Endothelial cell (in vitro differentiated cells): ENCODE results near the gene C13orf46. TPM values are rescaled to one million over a fixed set of nuclear protein-coding genes. Genes with fewer than 3 reads are reported as not detected.

Source experiments
- DNase-seq: peaks from one replicate; pipeline ENCODE4 v3.0.0; 2021; ENCODE audit warnings: low spot score
- H3K27ac Mint-ChIP-seq: one replicate; pipeline ENCODE4 v1.8.0; 2021; ENCODE audit warnings: mixed read lengths, inconsistent platforms; ENCODE audit not compliant: unreplicated experiment
- H3K27me3 Mint-ChIP-seq: one replicate; pipeline ENCODE4 v1.8.0; 2021; ENCODE audit warnings: mild to moderate bottlenecking, moderate library complexity, mixed read lengths, inconsistent platforms; ENCODE audit not compliant: unreplicated experiment
- H3K36me3 Mint-ChIP-seq: one replicate; pipeline ENCODE4 v1.8.0; 2021; ENCODE audit warnings: mild to moderate bottlenecking, low read depth, mixed read lengths, inconsistent platforms; ENCODE audit not compliant: unreplicated experiment
- H3K4me1 Mint-ChIP-seq: one replicate; pipeline ENCODE4 v1.8.0; 2021; ENCODE audit warnings: mild to moderate bottlenecking, mixed read lengths, inconsistent platforms; ENCODE audit not compliant: unreplicated experiment
- H3K4me3 Mint-ChIP-seq: one replicate; pipeline ENCODE4 v1.8.0; 2021; ENCODE audit warnings: mild to moderate bottlenecking, mixed read lengths, inconsistent platforms; ENCODE audit not compliant: unreplicated experiment
- H3K9me3 Mint-ChIP-seq: one replicate; pipeline ENCODE4 v1.8.0; 2021; ENCODE audit warnings: mixed read lengths, inconsistent platforms; ENCODE audit not compliant: unreplicated experiment
- CTCF ChIP-seq: fragments of 200-600 bp; sonication (generic); IDR thresholded peaks from one replicate; pipeline ENCODE4 v1.5.0; 2021; ENCODE audit warnings: antibody characterized with exemption; ENCODE audit not compliant: unreplicated experiment
- total RNA-seq: library from RNA; stranded (reverse); fragmentation: NEBNext Ultra II Directional; extraction: Animal tissue kit (Norgen Biotek cat#: 25700); gene quantifications from one replicate; pipeline ENCODE4 v1.2.1, GENCODE V29; 2021; ENCODE audit not compliant: unreplicated experiment

Gene C13orf46
- total RNA-seq, 1 donor from 2014 or later: 1.5 TPM

- peaks cover 23% of the 10 kb centered on the region for H3K4me1 Mint-ChIP-seq
Measured at GRCh38 chr13:113936166-113936965, 37.5 kb downstream of the C13orf46 start.

GRCh38 chr13:113935001-113935844, 38.7 kb downstream of the C13orf46 start:
- peak overlapping the region; percentile 84 for H3K27ac Mint-ChIP-seq
- peaks cover 23% of the 10 kb centered on the region for H3K4me1 Mint-ChIP-seq
- no peak overlapping the region for H3K4me3 Mint-ChIP-seq
- H3K27me3 Mint-ChIP-seq: peaks cover 2% of the 10 kb centered on the region
- TF ChIP-seq CTCF: no peak
- DNase-seq: no peak
- H3K36me3 Mint-ChIP-seq: no peaks in the 10 kb centered on the region
- H3K9me3 Mint-ChIP-seq: no peaks in the 10 kb centered on the region

More at GRCh38 chr13:113936166-113936965, 37.5 kb downstream of the C13orf46 start:
- Mint-ChIP-seq H3K27ac (no peak overlapping the region), H3K4me3 (no peak overlapping the region), H3K36me3 (no peaks in the 10 kb centered on the region), H3K27me3 (peaks cover 2% of the 10 kb centered on the region), H3K9me3 (no peaks in the 10 kb centered on the region)
- no peak for TF ChIP-seq CTCF
- no peak for DNase-seq

GRCh38 chr13:113934576-113934975, 39.3 kb downstream of the C13orf46 start:
- no peak for DNase-seq
- Mint-ChIP-seq H3K36me3 (no peaks in the 10 kb centered on the region), H3K27me3 (peaks cover 2% of the 10 kb centered on the region), H3K4me3 (no peak overlapping the region), H3K27ac (no peak overlapping the region), H3K9me3 (no peaks in the 10 kb centered on the region), H3K4me1 (peaks cover 23% of the 10 kb centered on the region)
- no peak for TF ChIP-seq CTCF

GRCh38 chr13:113933901-113934300, 40.0 kb downstream of the C13orf46 start:
- Mint-ChIP-seq H3K4me3 (no peak overlapping the region), H3K9me3 (no peaks in the 10 kb centered on the region), H3K27ac (peak overlapping the region; percentile 42), H3K36me3 (no peaks in the 10 kb centered on the region), H3K4me1 (peaks cover 23% of the 10 kb centered on the region), H3K27me3 (peaks cover 2% of the 10 kb centered on the region)
- no peak for DNase-seq
- no peak for TF ChIP-seq CTCF
